ENCODE measurements around the gene PKP4.
"Not testable (repeated sequence)": the region's sequence is repeated elsewhere in the genome, so short reads cannot be mapped to it uniquely, and the experiment has no call there.

The PKP4 gene

DNA sequence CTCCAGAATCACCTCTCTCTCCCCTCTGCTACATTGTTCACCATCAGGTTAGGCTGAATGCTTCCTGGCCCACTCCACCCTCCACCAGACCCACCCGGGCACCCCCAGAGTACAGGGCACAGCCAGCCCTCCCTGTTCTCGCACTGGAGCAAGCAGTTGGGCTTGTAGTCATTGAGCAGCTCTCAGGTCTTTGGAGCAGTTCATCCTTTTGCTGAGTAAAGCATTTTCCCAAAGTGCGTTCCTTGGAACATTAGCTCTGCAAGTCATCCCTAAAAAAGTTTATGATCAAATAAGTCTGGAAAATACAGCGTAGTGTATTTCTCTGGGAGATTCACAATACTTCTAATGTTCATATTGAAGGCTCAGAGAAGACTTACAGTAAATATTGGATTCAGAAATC lies 234.9 kb downstream of the PKP4 start:
- no peak for DNase-seq

DNA sequence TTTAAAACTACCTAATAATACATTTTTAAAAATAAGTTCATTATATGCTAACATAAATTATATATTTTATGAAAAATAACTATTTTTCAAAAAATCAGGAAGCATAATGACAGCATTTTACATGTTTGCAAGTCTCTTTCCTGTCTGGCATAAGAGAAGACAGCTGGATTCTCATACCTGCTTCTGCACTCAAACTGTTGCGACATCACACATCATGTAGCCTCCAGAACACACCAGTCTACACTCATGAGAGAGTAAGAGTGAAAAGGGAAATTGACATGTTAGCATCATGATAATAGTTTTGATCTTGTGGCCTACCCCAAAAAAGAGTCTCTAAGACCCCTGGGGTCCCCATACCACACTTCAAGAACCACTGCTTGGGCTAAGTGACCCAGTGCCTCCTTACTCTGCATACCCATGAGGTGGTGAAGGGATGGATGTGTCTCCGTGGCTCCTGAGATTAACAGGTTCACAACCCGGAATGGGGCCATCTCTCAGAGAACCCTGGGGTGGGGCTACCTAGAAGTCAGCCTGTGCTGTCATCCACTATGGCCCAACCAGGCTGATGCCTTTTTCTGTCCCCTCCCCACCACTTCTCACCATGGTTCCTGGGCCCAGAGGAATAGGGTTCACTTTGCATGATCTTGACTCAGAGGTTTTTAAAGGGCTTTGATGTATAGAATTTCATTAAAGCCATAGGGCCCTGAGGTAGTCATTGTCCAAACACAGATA lies 235.8 kb downstream of the PKP4 start:
- no peak for DNase-seq

GRCh38 chr2:158693476-158693875 lies 236.7 kb downstream of the PKP4 start:
- DNase-seq, result no peak

DNA sequence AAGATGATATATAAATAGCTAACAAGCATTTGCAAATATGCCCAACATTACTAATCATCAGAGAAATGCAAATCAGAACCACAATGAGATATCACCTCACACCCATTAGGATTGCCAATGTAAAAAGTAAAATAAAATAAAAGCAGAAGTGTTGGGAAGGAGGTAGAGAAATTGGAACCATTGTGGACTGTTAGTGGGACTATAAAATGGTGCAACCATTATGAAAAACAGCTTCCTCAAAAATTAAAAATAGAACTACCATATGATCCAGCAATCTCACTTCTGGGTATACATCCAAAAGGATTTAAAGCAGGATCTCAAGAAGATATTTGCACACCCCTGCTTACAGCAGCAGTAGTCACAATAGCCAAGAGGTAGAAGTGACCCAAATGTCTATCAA lies 238.6 kb downstream of the PKP4 start:
- no peak for DNase-seq

DNA sequence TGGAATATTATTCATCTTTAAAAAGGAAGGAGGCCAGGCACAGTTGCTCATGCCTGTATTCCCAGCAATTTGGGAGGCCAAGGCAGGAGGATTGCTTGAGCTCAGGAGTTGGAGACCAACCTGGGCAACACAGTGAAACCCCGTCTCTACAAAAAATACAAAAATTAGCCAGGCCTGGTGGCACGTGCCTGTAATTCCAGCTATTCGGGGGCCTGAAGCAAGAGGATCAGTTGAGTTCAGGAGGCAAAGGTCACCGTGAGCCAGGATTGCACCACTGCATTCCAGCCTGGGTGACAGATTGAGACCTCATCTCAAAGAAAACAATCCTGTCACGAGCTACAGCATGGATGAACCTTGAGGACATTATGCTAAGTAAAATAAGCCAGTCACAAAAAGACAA lies 239.0 kb downstream of the PKP4 start:
- DNase-seq, result not testable (repeated sequence)

DNA sequence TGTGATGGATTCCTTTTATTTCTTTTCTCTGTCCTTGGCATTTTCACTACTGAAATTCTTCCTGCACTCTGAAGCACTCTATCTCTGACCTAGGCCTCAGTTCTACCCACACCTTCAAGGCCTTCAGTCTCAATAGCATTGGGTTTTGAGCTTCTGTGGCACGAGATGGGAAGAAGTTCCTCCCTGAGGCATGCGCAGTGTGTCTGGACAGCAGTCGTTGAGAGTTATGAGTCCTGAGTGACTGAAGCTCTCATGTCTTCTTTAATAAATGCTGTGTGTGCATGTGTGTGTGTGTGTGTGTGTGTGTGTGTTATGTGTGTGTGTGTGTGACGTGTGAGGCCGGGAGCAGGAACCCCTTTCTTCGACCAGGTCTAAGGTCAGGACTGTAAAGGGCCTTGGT lies 242.6 kb downstream of the PKP4 start:
- no peak for DNase-seq

- DNase-seq, result no peak
Measured at GRCh38 chr2:158701101-158701500, 244.3 kb downstream of the PKP4 start.

DNA sequence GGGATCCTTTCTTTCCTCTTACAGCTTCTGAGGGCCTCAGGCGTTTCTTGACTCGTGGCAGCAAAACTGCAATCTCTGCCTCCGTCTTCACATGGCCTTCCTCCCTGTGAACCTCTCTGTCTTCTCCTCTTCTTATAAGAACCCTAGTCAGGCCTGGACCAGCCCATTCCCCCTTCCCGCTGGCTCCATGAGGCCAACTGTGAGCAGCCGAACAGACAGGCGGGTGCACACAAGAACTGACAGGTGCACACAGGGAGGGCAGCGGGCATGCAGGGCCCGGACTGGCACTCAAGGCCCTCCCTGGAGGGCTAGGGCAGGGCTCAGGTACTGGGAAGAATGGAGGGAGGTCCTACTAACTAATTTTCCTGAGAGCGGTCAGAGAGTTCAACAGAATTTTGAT lies 246.0 kb downstream of the PKP4 start:
- DNase-seq, result no peak

- not testable (repeated sequence) for DNase-seq
Measured at GRCh38 chr2:158704724-158705465, 248.1 kb downstream of the PKP4 start.

DNA sequence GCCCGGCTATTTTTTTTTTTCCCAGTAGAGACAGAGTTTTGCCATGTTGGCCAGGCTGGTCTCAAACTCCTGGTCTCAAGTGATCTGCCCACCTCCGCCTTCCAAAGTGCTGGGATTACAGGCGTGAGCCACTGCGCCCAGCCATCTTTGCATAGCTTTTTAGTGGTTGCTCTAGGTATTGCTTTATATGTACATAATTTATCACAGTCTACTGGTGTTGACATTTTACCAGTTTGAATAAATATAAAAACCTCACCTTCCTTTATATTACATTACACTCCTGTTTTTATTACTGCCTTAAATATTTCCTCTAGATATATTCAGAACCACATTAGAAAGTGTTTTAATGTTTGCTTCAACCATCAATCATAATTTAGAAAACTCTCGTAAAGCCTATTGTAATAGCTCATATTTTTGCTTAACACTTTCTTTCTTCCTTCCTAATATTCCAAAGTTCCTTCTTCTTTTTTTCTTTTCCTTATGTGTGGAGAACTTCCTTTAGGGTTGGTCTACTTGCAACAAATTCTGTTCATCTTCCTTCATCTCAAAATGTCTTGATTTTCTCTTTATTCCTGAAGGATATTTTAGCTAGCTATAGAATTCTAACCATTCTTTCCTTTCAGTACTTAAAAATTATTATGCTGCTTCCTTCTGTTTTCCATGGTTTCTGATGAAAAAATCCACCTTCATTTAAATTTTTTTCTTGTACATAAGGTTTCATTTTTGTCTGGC lies 256.2 kb downstream of the PKP4 start:
- DNase-seq, result no peak

- DNase-seq, result no peak
Measured at GRCh38 chr2:158713523-158714138, 256.9 kb downstream of the PKP4 start.

- DNase-seq, result no peak
Measured at GRCh38 chr2:158714420-158714819, 257.7 kb downstream of the PKP4 start.

GRCh38 chr2:158715357-158715756 lies 258.6 kb downstream of the PKP4 start:
- no peak for DNase-seq

- DNase-seq, result no peak
Measured at GRCh38 chr2:158716121-158716791, 259.5 kb downstream of the PKP4 start.

GRCh38 chr2:158716921-158717320 lies 260.2 kb downstream of the PKP4 start:
- no peak for DNase-seq

DNA sequence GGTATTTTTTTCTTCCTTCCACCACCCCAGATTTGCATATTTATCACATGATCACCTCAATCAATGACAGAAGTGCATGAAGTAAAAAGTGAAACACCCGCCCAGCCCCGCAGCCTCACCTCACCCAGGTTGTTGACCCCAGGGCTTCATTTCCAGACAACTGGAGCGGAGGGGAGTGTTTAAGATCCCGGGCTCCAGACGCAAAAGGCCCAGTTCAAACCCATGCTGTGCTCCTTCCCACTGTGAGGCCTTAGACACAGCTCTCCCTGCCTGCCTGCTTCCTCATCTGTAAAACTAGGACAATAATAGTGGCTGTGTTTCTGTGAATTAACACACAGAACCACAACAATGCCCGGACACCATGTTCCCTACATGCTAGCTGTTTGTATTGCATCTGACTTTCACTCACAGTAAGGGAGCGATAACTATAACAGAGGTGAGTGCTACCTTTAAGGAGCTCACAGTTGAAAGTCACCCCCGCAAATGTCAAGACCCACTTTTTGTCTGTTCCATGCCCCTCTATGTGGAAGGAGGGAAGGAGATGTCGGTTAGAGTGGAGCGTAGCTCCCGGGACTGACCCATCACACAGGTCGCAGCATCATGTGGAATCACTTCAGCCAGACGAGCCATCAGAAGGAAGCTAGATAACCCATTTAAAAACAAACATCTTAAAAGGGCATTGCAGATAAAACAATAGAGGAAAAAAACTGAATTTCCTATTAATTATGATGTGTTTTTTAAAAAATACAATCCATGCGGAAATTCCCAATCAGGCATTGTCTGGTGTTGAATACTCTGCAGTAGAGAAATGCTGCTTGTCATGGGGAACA lies 260.8 kb downstream of the PKP4 start:
- no peak for DNase-seq

DNA sequence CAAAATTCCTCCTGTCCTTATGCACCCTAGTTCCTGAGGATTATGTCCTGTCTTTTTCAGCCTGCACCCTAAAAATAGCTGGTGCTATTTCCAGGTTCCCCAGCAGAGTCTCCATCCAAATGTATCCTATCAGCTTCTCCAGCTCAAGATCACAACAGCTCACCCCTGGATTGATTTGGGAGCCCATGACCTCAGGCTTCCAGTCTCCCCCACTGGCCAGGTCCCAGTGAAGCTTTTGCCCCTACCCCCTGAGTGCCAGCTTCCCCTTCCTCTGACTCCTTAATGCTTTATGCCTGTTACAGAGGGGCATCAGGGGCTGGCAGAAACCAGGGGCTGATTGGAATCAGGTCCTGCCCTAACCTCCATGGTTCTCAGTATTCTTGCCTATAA lies 261.4 kb downstream of the PKP4 start:
- DNase-seq, result no peak

DNA sequence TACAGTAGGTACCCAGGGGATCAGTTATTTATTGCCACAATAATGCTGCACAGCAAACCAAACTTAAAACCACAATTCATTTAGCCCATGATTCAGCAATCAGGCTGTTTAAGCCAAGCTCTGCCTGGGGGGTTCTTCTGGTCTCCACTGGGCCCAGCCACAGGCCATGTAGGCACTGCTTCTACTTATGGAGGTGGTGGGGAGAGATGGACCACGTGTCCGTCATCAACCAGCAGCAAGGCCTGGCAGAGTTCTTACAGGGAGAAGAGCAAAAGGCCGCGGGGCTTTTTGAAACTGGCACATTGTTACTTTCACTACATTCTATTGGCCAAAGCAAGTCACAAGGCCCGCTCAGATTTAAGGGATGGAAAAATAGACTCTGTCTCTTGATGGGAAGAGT lies 262.1 kb downstream of the PKP4 start:
- no peak for DNase-seq

- no peak for DNase-seq
Measured at GRCh38 chr2:158719403-158719802, 262.7 kb downstream of the PKP4 start.

GRCh38 chr2:158722266-158723105 lies 265.7 kb downstream of the PKP4 start:
- no peak for DNase-seq

Measured in NCI-H2107 (cell line).